ENCODE results near the gene GAL. TPM values are rescaled to one million over a fixed set of nuclear protein-coding genes. Genes with fewer than 3 reads are reported as not detected.

Gene GAL
- total RNA-seq, 1 donor from 2014 or later = not detected

Other genes starting within 250 kb of the GAL start
- 83.5 TPM for gene PPP6R3, start 223.8 kb upstream of the GAL start, total RNA-seq
- gene TESMIN, start 67.0 kb downstream of the GAL start, total RNA-seq = 0.27 TPM
- 83.3 TPM for gene CPT1A, start 157.4 kb downstream of the GAL start, total RNA-seq
- 120 TPM for gene MRPL21, start 219.3 kb downstream of the GAL start, total RNA-seq
- 13.8 TPM for gene IGHMBP2, start 219.3 kb downstream of the GAL start, total RNA-seq

All from Right ventricle myocardium inferior (tissue), 1 donor.